K562 (cell line): ENCODE data around the gene AFF1. TPM values are rescaled to one million over a fixed set of nuclear protein-coding genes. Genes with fewer than 3 reads are reported as not detected.

Experiments used
- EP300 ChIP-seq: IDR thresholded peaks from 2 replicates; pipeline ENCODE4 v1.6.1; 2012; ENCODE audit warnings: low read length, improper control_type of control experiment
- EP400 ChIP-seq: fragments of 450-650 bp; IDR thresholded peaks from 2 replicates; pipeline ENCODE4 v1.6.1; 2017; ENCODE audit warnings: antibody characterized with exemption, mild to moderate bottlenecking, moderate library complexity
- FOXM1 ChIP-seq, 2 experiments: fragments of 450-650 bp in 1 of 2; sonication (generic) in 1 of 2; formaldehyde crosslinking in 1 of 2; IDR thresholded peaks; 2 replicates each; pipeline versions ENCODE4 v1.6.1 to v1.9.0; 2017 to 2022; ENCODE audit warnings: low read depth in 2 of 2, mild to moderate bottlenecking in 2 of 2, missing genetic modification reagents in 1 of 2, moderate library complexity in 1 of 2
- JUNB ChIP-seq: fragments of 450-650 bp; formaldehyde crosslinking; conservative IDR thresholded peaks from 2 replicates; pipeline ENCODE4 v1.4.0; 2020; ENCODE audit warnings: mild to moderate bottlenecking
- MGA ChIP-seq: fragments of 450-650 bp; IDR thresholded peaks from 2 replicates; pipeline ENCODE4 v1.6.1; 2016; ENCODE audit warnings: mild to moderate bottlenecking, moderate library complexity
- NFE2 ChIP-seq: IDR thresholded peaks from 2 replicates; pipeline ENCODE4 v1.6.1; 2014; ENCODE audit warnings: antibody characterized with exemption, low read depth
- PCBP1 ChIP-seq: fragments of 200-400 bp; formaldehyde crosslinking; IDR thresholded peaks from 2 replicates; pipeline ENCODE4 v1.6.1; 2018; ENCODE audit warnings: mild to moderate bottlenecking, low read depth, low read length; ENCODE audit not compliant: poor library complexity, severe bottlenecking
- POLR3A ChIP-seq: IDR thresholded peaks from 2 replicates; pipeline ENCODE4 v1.6.1; 2011; ENCODE audit warnings: borderline replicate concordance, mild to moderate bottlenecking, moderate library complexity; ENCODE audit not compliant: insufficient read length, insufficient read depth; ENCODE audit errors: extremely low read depth
- PYGO2 ChIP-seq: fragments of 450-650 bp; IDR thresholded peaks from 2 replicates; pipeline ENCODE4 v1.6.1; 2016; ENCODE audit warnings: mild to moderate bottlenecking, missing genetic modification characterization, moderate library complexity, missing compliant biosample characterization
- STAT5A ChIP-seq: IDR thresholded peaks from 2 replicates; pipeline ENCODE4 v1.6.1; 2012; ENCODE audit warnings: low read length, inconsistent platforms, borderline replicate concordance
- ZEB2 ChIP-seq: fragments of 450-650 bp; IDR thresholded peaks from 2 replicates; pipeline ENCODE4 v1.6.1; 2016
- ZKSCAN3 ChIP-seq: fragments of 250-450 bp; sonication (Bioruptor Pico); IDR thresholded peaks from 2 replicates; pipeline ENCODE4 v1.4.0; 2020
- ZNF780A ChIP-seq: fragments of 250-450 bp; sonication (Bioruptor Pico); IDR thresholded peaks from 2 replicates; pipeline ENCODE4 v1.5.0; 2021; ENCODE audit warnings: mild to moderate bottlenecking
- polyA plus RNA-seq, 8 experiments: library from polyadenylated mRNA; depleted of rRNA in 4 of 8; stranded (reverse) in 5 of 8; unstranded in 3 of 8; fragments of >200 nt; fragmentation: Nextera tagmentation in 2 of 8; fragmentation: Illumina TruSeq in 1 of 8; extraction: Ambion mirVana in 2 of 8; extraction: Trizol in 1 of 8; gene quantifications; 2 replicates each; pipeline versions ENCODE4 v1.2.1 to v1.2.3, GENCODE V29; 2011 to 2014; ENCODE audit warnings: inconsistent platforms in 1 of 8, missing spikeins in 1 of 8
- total RNA-seq, 7 experiments: library from RNA; depleted of rRNA in 6 of 7; stranded (reverse); fragments of >200 nt in 6 of 7; fragmentation: Illumina TruSeq in 2 of 7; extraction: Trizol in 2 of 7; gene quantifications; 2 replicates each; pipeline versions ENCODE4 v1.2.1 to v1.2.3, GENCODE V29; 2011 to 2021; ENCODE audit warnings: low replicate concordance in 1 of 7
- TF ChIP-seq, protein P1 (sequence below), 3 experiments: fragments of 200-800 bp in 1 of 3; fragments of 250-450 bp in 1 of 3; fragments of 450-650 bp in 1 of 3; sonication (Bioruptor Pico) in 1 of 3; sonication (Bioruptor generic) in 1 of 3; formaldehyde crosslinking in 1 of 3; IDR thresholded peaks; 2 replicates each; pipeline versions ENCODE4 v1.6.1 to v1.8.0; 2016 to 2022; ENCODE audit warnings: mild to moderate bottlenecking in 2 of 3, missing genetic modification characterization in 2 of 3, missing compliant biosample characterization in 1 of 3, moderate library complexity in 1 of 3

AFF1 gene
- total and polyA plus RNA-seq, 9 of the 15 experiments (the other 6 are each of a cell fraction or from before 2014, with no cell fraction given): 4.1 to 47.5 (median 17.2) TPM

DNA sequence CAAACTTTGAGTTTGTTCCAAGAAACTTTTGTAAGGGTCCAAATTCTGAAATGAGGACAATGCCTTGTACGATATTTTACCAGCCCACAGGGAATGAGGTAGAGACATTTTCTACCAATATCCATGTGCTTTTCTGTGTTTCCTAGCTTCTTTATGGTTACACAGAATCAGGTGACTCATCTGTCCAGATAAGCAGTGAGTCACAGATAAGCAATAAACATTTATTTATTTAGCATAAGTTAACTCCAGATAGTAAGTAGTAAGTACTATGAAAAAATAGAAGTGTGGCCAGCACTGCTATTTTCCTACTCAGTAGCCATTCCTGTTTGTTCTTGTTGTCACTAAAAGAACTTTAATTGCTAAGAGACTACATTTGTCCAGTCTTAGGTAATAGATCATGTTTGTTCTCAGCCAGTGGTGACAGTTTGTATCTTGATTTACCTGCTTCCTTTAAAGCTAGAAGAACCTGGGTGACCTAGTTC is 7.4 kb downstream of the AFF1 start (continued):
- TF ChIP-seq MGA (no peak), EP400 (peak; percentile 69), ZEB2 (0 out of 2 replicates have a peak, but pooled peaks have one; percentile 21), STAT5A (peak; percentile 67), ZNF780A (CRISPR knock-in tag) (no peak), PYGO2 (tag) (no peak), FOXM1 (IDR thresholded peaks at IDR 0.05; ENCODE audit: low read depth) (peak; percentile 22; the same call in 1 of the 2 replicates), FOXM1 (CRISPR knock-in tag; IDR thresholded peaks at IDR 0.05; ENCODE audit: low read depth) (no peak), EP300 (peak; percentile 77), ZKSCAN3 (CRISPR knock-in tag) (no peak), POLR3A (no peak), JUNB (CRISPR knock-in tag) (peak; percentile 78; the same call in 1 of the 2 replicates), PCBP1 (no peak), NFE2 (peak; percentile 47)
- TF ChIP-seq, protein P1, sequence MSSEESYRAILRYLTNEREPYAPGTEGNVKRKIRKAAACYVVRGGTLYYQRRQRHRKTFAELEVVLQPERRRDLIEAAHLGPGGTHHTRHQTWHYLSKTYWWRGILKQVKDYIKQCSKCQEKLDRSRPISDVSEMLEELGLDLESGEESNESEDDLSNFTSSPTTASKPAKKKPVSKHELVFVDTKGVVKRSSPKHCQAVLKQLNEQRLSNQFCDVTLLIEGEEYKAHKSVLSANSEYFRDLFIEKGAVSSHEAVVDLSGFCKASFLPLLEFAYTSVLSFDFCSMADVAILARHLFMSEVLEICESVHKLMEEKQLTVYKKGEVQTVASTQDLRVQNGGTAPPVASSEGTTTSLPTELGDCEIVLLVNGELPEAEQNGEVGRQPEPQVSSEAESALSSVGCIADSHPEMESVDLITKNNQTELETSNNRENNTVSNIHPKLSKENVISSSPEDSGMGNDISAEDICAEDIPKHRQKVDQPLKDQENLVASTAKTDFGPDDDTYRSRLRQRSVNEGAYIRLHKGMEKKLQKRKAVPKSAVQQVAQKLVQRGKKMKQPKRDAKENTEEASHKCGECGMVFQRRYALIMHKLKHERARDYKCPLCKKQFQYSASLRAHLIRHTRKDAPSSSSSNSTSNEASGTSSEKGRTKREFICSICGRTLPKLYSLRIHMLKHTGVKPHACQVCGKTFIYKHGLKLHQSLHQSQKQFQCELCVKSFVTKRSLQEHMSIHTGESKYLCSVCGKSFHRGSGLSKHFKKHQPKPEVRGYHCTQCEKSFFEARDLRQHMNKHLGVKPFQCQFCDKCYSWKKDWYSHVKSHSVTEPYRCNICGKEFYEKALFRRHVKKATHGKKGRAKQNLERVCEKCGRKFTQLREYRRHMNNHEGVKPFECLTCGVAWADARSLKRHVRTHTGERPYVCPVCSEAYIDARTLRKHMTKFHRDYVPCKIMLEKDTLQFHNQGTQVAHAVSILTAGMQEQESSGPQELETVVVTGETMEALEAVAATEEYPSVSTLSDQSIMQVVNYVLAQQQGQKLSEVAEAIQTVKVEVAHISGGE (CRISPR knock-in tag; IDR thresholded peaks at IDR 0.05): no peak
